Measurements from ENCODE around the gene CLGN. TPM values are rescaled to one million over a fixed set of nuclear protein-coding genes. Genes with fewer than 3 reads are reported as not detected.
A peak's percentile ranks its signal among the peaks of the same experiment; 100 is the strongest.
"Not testable (repeated sequence)": the region's sequence is repeated elsewhere in the genome, so short reads cannot be mapped to it uniquely, and the experiment has no call there.

The CLGN gene
- 4.8 TPM for total RNA-seq
- polyA plus RNA-seq: 1.8 TPM

- peak within 1 kb of the TSS; percentile 49 for H3K4me3 ChIP-seq (ENCODE audit: low read depth, low read length)
- H3K36me3 ChIP-seq (ENCODE audit: insufficient read depth): no peaks in the 10 kb centered on the region
- no peaks in the 10 kb centered on the region for H3K4me1 ChIP-seq (ENCODE audit: insufficient read depth)
- under 1% methylated on average over 73 of the region's 73 CpGs for WGBS
- no peak within 1 kb of the TSS for H3K27ac ChIP-seq (ENCODE audit: low read depth)
- DNase-seq (ENCODE audit: extremely low spot score): peak; percentile 41
Observed at GRCh38 chr4:140427106-140427918, at the start of gene CLGN. Gene CLGN, minus strand, starts transcription at chr4:140427648. Its CDS starts 14,570 bp downstream, at chr4:140413078.

GRCh38 chr4:140472156-140472555 is 44.7 kb upstream of the CLGN start:
- Histone ChIP-seq H3K4me3 (ENCODE audit: low read depth, low read length) (no peak overlapping the region), H3K27ac (ENCODE audit: low read depth) (no peak overlapping the region), H3K36me3 (ENCODE audit: insufficient read depth) (no peaks in the 10 kb centered on the region), H3K4me1 (ENCODE audit: insufficient read depth) (no peaks in the 10 kb centered on the region)
- DNase-seq (ENCODE audit: extremely low spot score): no peak
- WGBS: 78% methylated on average over 2 of the region's 2 CpGs

GRCh38 chr4:140469791-140470733 is 42.6 kb upstream of the CLGN start:
- H3K36me3 ChIP-seq (ENCODE audit: insufficient read depth): no peaks in the 10 kb centered on the region
- no peaks in the 10 kb centered on the region for H3K4me1 ChIP-seq (ENCODE audit: insufficient read depth)
- 41% methylated on average over 27 of the region's 27 CpGs for WGBS
- DNase-seq (ENCODE audit: extremely low spot score): no peak
- H3K4me3 ChIP-seq (ENCODE audit: low read depth, low read length): no peak overlapping the region
- no peak overlapping the region for H3K27ac ChIP-seq (ENCODE audit: low read depth)

- WGBS: 89% methylated on average over 1 of the region's 1 CpG
- no peaks in the 10 kb centered on the region for H3K4me1 ChIP-seq (ENCODE audit: insufficient read depth)
- H3K27ac ChIP-seq (ENCODE audit: low read depth): no peak overlapping the region
- no peaks in the 10 kb centered on the region for H3K36me3 ChIP-seq (ENCODE audit: insufficient read depth)
- no peak overlapping the region for H3K4me3 ChIP-seq (ENCODE audit: low read depth, low read length)
- no peak for DNase-seq (ENCODE audit: extremely low spot score)
Observed at GRCh38 chr4:140466146-140466545, 38.7 kb upstream of the CLGN start.

GRCh38 chr4:140463614-140464013 is 36.2 kb upstream of the CLGN start:
- H3K4me3 ChIP-seq (ENCODE audit: low read depth, low read length): no peak overlapping the region
- H3K36me3 ChIP-seq (ENCODE audit: insufficient read depth): no peaks in the 10 kb centered on the region
- DNase-seq (ENCODE audit: extremely low spot score): no peak
- WGBS: 66% methylated on average over 1 of the region's 1 CpG
- no peaks in the 10 kb centered on the region for H3K4me1 ChIP-seq (ENCODE audit: insufficient read depth)
- H3K27ac ChIP-seq (ENCODE audit: low read depth): no peak overlapping the region

- 67% methylated on average over 3 of the region's 3 CpGs for WGBS
- H3K36me3 ChIP-seq (ENCODE audit: insufficient read depth): no peaks in the 10 kb centered on the region
Observed at GRCh38 chr4:140463182-140463581, 35.7 kb upstream of the CLGN start.

GRCh38 chr4:140450352-140450751 is 22.9 kb upstream of the CLGN start:
- no peak for DNase-seq (ENCODE audit: extremely low spot score)
- 40% methylated on average over 3 of the region's 3 CpGs for WGBS
- Histone ChIP-seq H3K4me3 (ENCODE audit: low read depth, low read length) (no peak overlapping the region), H3K4me1 (ENCODE audit: insufficient read depth) (no peaks in the 10 kb centered on the region), H3K27ac (ENCODE audit: low read depth) (no peak overlapping the region), H3K36me3 (ENCODE audit: insufficient read depth) (no peaks in the 10 kb centered on the region)

More at GRCh38 chr4:140463182-140463581, 35.7 kb upstream of the CLGN start:
- H3K4me1 ChIP-seq (ENCODE audit: insufficient read depth): no peaks in the 10 kb centered on the region
- no peak for DNase-seq (ENCODE audit: extremely low spot score)
- H3K27ac ChIP-seq (ENCODE audit: low read depth): no peak overlapping the region
- H3K4me3 ChIP-seq (ENCODE audit: low read depth, low read length): no peak overlapping the region

GRCh38 chr4:140448830-140449229 is 21.4 kb upstream of the CLGN start:
- WGBS: 22% methylated on average over 2 of the region's 2 CpGs
- DNase-seq (ENCODE audit: extremely low spot score): no peak
- Histone ChIP-seq H3K4me3 (ENCODE audit: low read depth, low read length) (no peak overlapping the region), H3K4me1 (ENCODE audit: insufficient read depth) (no peaks in the 10 kb centered on the region), H3K36me3 (ENCODE audit: insufficient read depth) (no peaks in the 10 kb centered on the region), H3K27ac (ENCODE audit: low read depth) (no peak overlapping the region)

GRCh38 chr4:140448162-140448561 is 20.7 kb upstream of the CLGN start:
- no peak for DNase-seq (ENCODE audit: extremely low spot score)
- WGBS: 56% methylated on average over 3 of the region's 3 CpGs
- no peak overlapping the region for H3K27ac ChIP-seq (ENCODE audit: low read depth)
- no peak overlapping the region for H3K4me3 ChIP-seq (ENCODE audit: low read depth, low read length)
- no peaks in the 10 kb centered on the region for H3K36me3 ChIP-seq (ENCODE audit: insufficient read depth)
- no peaks in the 10 kb centered on the region for H3K4me1 ChIP-seq (ENCODE audit: insufficient read depth)

GRCh38 chr4:140444347-140444746 is 16.9 kb upstream of the CLGN start:
- not testable (repeated sequence) for H3K4me1 ChIP-seq (ENCODE audit: insufficient read depth); DNase-seq (ENCODE audit: extremely low spot score); H3K36me3 ChIP-seq (ENCODE audit: insufficient read depth); H3K4me3 ChIP-seq (ENCODE audit: low read depth, low read length); H3K27ac ChIP-seq (ENCODE audit: low read depth)
- WGBS: 83% methylated on average over 4 of the region's 4 CpGs

GRCh38 chr4:140439644-140440142 is 12.2 kb upstream of the CLGN start:
- Histone ChIP-seq H3K4me3 (ENCODE audit: low read depth, low read length) (no peak overlapping the region), H3K27ac (ENCODE audit: low read depth) (no peak overlapping the region), H3K4me1 (ENCODE audit: insufficient read depth) (no peaks in the 10 kb centered on the region), H3K36me3 (ENCODE audit: insufficient read depth) (no peaks in the 10 kb centered on the region)
- DNase-seq (ENCODE audit: extremely low spot score): no peak

- Histone ChIP-seq H3K36me3 (ENCODE audit: insufficient read depth) (no peaks in the 10 kb centered on the region), H3K4me3 (ENCODE audit: low read depth, low read length) (peak overlapping the region; percentile 49), H3K4me1 (ENCODE audit: insufficient read depth) (no peaks in the 10 kb centered on the region), H3K27ac (ENCODE audit: low read depth) (no peak overlapping the region)
- WGBS: 41% methylated on average over 7 of the region's 7 CpGs
- no peak for DNase-seq (ENCODE audit: extremely low spot score)
Observed at GRCh38 chr4:140427919-140428471, 547 bp upstream of the CLGN start.

GRCh38 chr4:140426610-140427105 is 790 bp downstream of the CLGN start:
- Histone ChIP-seq H3K27ac (ENCODE audit: low read depth) (no peak overlapping the region), H3K4me1 (ENCODE audit: insufficient read depth) (no peaks in the 10 kb centered on the region), H3K4me3 (ENCODE audit: low read depth, low read length) (peak overlapping the region; percentile 49), H3K36me3 (ENCODE audit: insufficient read depth) (no peaks in the 10 kb centered on the region)
- 5% methylated on average over 23 of the region's 23 CpGs for WGBS
- DNase-seq (ENCODE audit: extremely low spot score): no peak

All from urinary bladder (tissue), 4 donors.